Activated T-helper 1 cell treated with Interleukin-2 at 50 U/mL for 16 hours (primary cell): ENCODE data around the gene GCN1.

Experiments
- DNase-seq: peaks from one replicate; pipeline ENCODE4 v3.0.0-alpha.2; 2020; ENCODE audit warnings: low read depth

The GCN1 gene

GRCh38 chr12:120091371-120092090 is 103.0 kb downstream of the GCN1 start:
- DNase-seq = no peak

GRCh38 chr12:120090626-120091295 is 103.8 kb downstream of the GCN1 start:
- no peak for DNase-seq

- no peak for DNase-seq
Measured at GRCh38 chr12:120090206-120090605, 104.3 kb downstream of the GCN1 start.

- DNase-seq = no peak
Measured at GRCh38 chr12:120089796-120090195, 104.7 kb downstream of the GCN1 start.

GRCh38 chr12:120089105-120089504 is 105.4 kb downstream of the GCN1 start:
- DNase-seq = no peak

- peak; percentile 99 for DNase-seq
Measured at GRCh38 chr12:120086801-120087621, 107.5 kb downstream of the GCN1 start.

- DNase-seq = no peak
Measured at GRCh38 chr12:120085920-120086645, 108.4 kb downstream of the GCN1 start.

GRCh38 chr12:120081641-120082040 is 112.9 kb downstream of the GCN1 start:
- no peak for DNase-seq

GRCh38 chr12:120079411-120080400 is 114.8 kb downstream of the GCN1 start:
- no peak for DNase-seq

- DNase-seq = no peak
Measured at GRCh38 chr12:120078868-120079267, 115.6 kb downstream of the GCN1 start.

- DNase-seq = no peak
Measured at GRCh38 chr12:120077260-120077659, 117.3 kb downstream of the GCN1 start.
